ENCODE data around the gene TMEM11. TPM values are rescaled to one million over a fixed set of nuclear protein-coding genes. Genes with fewer than 3 reads are reported as not detected.

TMEM11 gene
- total RNA-seq, 2 donors from 2014 or later, result 26.3 to 28.0 TPM

DNA sequence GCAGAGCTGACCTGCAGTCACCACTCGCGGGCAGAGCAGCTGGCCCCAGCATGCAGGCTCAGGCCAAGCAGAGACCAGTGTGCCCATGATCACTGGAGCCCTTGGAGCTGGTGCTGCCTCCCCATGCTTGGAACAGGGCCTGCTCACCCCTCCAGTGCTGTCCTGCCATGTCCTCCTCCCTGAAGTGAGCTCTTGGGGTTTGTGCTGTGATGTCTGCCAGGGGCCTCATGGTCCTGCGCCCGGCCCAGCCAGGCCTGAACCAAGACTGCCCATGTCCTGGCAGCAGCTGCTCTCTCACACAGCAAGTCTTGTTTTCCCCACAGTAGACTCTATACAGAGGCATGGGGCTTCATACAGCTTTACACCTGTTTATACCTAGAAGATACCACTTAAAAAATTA, 24.6 kb downstream of the TMEM11 start:
- Mint-ChIP-seq H3K27me3 (ENCODE audit: insufficient read depth) (no peaks in the 10 kb centered on the region), H3K27ac (no peak overlapping the region), H3K4me1 (no peaks in the 10 kb centered on the region), H3K9me3 (no peaks in the 10 kb centered on the region), H3K4me3 (no peak overlapping the region), H3K36me3 (ENCODE audit: low read depth) (peaks cover 56% of the 10 kb centered on the region)
- Histone ChIP-seq H3K27me3 (ENCODE audit: control insufficient read depth, insufficient read depth, low read length, poor library complexity, severe bottlenecking) (no peaks in the 10 kb centered on the region), H3K4me3 (ENCODE audit: low read length) (no peak overlapping the region), H3K27ac (ENCODE audit: low read depth, low read length) (no peak overlapping the region), H3K9me3 (ENCODE audit: control insufficient read depth, low read length) (no peaks in the 10 kb centered on the region), H3K4me1 (ENCODE audit: control insufficient read depth, insufficient read depth, low read length) (no peaks in the 10 kb centered on the region), H3K36me3 (ENCODE audit: control insufficient read depth, insufficient read depth, low read length) (peaks cover 71% of the 10 kb centered on the region), H3K9ac (ENCODE audit: extremely low read depth, low read length, poor library complexity, severe bottlenecking) (no peak overlapping the region)
- no peak for DNase-seq
- 94 to 100% methylated on average over 4 of the region's 4 CpGs for WGBS, 2 experiments (ENCODE audit: insufficient coverage in 1 of 2, insufficient read length in 1 of 2)
- TF ChIP-seq, protein P1, sequence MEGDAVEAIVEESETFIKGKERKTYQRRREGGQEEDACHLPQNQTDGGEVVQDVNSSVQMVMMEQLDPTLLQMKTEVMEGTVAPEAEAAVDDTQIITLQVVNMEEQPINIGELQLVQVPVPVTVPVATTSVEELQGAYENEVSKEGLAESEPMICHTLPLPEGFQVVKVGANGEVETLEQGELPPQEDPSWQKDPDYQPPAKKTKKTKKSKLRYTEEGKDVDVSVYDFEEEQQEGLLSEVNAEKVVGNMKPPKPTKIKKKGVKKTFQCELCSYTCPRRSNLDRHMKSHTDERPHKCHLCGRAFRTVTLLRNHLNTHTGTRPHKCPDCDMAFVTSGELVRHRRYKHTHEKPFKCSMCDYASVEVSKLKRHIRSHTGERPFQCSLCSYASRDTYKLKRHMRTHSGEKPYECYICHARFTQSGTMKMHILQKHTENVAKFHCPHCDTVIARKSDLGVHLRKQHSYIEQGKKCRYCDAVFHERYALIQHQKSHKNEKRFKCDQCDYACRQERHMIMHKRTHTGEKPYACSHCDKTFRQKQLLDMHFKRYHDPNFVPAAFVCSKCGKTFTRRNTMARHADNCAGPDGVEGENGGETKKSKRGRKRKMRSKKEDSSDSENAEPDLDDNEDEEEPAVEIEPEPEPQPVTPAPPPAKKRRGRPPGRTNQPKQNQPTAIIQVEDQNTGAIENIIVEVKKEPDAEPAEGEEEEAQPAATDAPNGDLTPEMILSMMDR (conservative IDR thresholded peaks at IDR 0.05), result no peak

DNA sequence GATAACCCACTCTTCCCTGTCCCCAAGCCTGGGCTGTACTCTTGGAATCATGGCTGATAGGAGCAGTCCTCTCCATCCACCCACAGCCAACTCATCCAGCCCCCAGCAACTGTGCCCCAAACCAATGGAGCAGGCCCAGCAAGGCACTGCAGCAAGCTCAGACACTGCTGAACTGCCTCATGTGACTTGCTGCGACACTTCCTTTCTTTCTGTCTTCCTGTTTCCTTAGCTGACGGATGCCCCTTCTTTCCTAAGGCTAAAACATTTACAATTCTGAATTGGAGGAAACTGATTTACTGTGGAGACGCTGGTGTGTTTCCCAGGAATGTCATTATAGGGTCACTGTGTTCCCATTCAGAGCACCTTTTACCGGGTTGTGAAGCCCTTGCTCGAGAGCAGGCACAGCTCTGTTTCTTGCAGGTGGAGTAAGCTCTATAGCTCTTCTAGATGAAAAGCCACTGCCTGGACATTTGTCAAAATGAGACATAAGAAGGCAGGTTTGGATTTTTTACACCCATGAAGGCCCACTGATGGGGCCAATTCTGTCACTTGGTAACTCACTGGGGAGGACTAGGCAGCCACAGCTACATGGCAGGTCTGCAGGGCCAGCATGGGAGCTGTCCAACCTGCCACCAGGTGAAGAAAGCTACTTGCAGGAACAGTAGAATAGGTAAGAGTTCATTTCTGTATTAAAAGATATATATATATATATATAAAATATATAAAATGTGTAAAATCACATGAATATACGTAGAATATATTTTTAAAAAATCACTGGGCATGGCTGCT, 27.4 kb downstream of the TMEM11 start:
- Mint-ChIP-seq H3K4me1 (no peaks in the 10 kb centered on the region), H3K27me3 (ENCODE audit: insufficient read depth) (no peaks in the 10 kb centered on the region), H3K9me3 (no peaks in the 10 kb centered on the region), H3K36me3 (ENCODE audit: low read depth) (peaks cover 49% of the 10 kb centered on the region), H3K27ac (no peak overlapping the region), H3K4me3 (no peak overlapping the region)
- Histone ChIP-seq H3K27me3 (ENCODE audit: control insufficient read depth, insufficient read depth, low read length, poor library complexity, severe bottlenecking) (no peaks in the 10 kb centered on the region), H3K4me3 (ENCODE audit: low read length) (no peak overlapping the region), H3K4me1 (ENCODE audit: control insufficient read depth, insufficient read depth, low read length) (no peaks in the 10 kb centered on the region), H3K9ac (ENCODE audit: extremely low read depth, low read length, poor library complexity, severe bottlenecking) (no peak overlapping the region), H3K36me3 (ENCODE audit: control insufficient read depth, insufficient read depth, low read length) (peaks cover 69% of the 10 kb centered on the region), H3K9me3 (ENCODE audit: control insufficient read depth, low read length) (no peaks in the 10 kb centered on the region), H3K27ac (ENCODE audit: low read depth, low read length) (no peak overlapping the region)
- no peak for DNase-seq
- 83% methylated on average over 4 to 5 of the region's 6 CpGs for WGBS, 2 experiments (ENCODE audit: insufficient coverage in 1 of 2, insufficient read length in 1 of 2)
- TF ChIP-seq, protein P1 (conservative IDR thresholded peaks at IDR 0.05), result no peak

DNA sequence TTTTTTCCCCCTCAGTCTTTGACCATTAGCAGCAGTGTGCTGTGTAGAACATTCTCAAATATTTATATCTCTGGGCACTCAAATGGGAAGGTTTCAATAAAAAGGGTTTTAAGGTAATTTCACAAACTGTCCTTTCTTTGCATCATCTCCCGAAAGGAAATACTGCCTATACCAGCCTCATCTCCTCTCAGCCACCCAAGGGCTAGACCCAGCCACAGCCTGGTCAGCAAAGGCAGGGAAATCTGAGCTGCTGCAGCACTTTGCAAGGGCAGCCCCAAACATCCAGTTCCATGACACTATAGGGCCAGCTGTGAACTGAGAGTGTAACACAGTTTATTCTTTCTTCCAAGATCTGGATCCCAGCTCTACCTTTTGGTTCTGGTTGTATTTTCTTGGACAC, 28.9 kb downstream of the TMEM11 start:
- H3K27me3 ChIP-seq (ENCODE audit: control insufficient read depth, insufficient read depth, low read length, poor library complexity, severe bottlenecking), result no peaks in the 10 kb centered on the region
- H3K36me3 ChIP-seq (ENCODE audit: control insufficient read depth, insufficient read depth, low read length), result peaks cover 54% of the 10 kb centered on the region
- no peaks in the 10 kb centered on the region for H3K4me1 ChIP-seq (ENCODE audit: control insufficient read depth, insufficient read depth, low read length)
- no peak overlapping the region for H3K27ac Mint-ChIP-seq
- DNase-seq, result no peak
- TF ChIP-seq, protein P1 (conservative IDR thresholded peaks at IDR 0.05), result no peak
- no peaks in the 10 kb centered on the region for H3K9me3 Mint-ChIP-seq
- H3K27me3 Mint-ChIP-seq (ENCODE audit: insufficient read depth), result no peaks in the 10 kb centered on the region
- H3K4me3 Mint-ChIP-seq, result no peak overlapping the region
- H3K4me3 ChIP-seq (ENCODE audit: low read length), result no peak overlapping the region
- 93 to 100% methylated on average over 1 of the region's 1 CpG for WGBS, 2 experiments (ENCODE audit: insufficient coverage in 1 of 2, insufficient read length in 1 of 2)
- H3K9ac ChIP-seq (ENCODE audit: extremely low read depth, low read length, poor library complexity, severe bottlenecking), result no peak overlapping the region
- H3K4me1 Mint-ChIP-seq, result no peaks in the 10 kb centered on the region
- no peak overlapping the region for H3K27ac ChIP-seq (ENCODE audit: low read depth, low read length)
- H3K36me3 Mint-ChIP-seq (ENCODE audit: low read depth), result peaks cover 47% of the 10 kb centered on the region
- no peaks in the 10 kb centered on the region for H3K9me3 ChIP-seq (ENCODE audit: control insufficient read depth, low read length)
